Stimulated activated CD4-positive, alpha-beta T cell treated with anti-CD3 and anti-CD28 coated beads, Interleukin-4, amount 100 ng/mL, for 4 hours (primary cell): ENCODE measurements around the gene TIFAB.
"Not testable (repeated sequence)": the region's sequence is repeated elsewhere in the genome, so short reads cannot be mapped to it uniquely, and the experiment has no call there.

Experiments used
- DNase-seq, 2 experiments: peaks; one replicate each; pipeline ENCODE4 v3.0.0-alpha.2; 2020

Gene TIFAB, protein sequence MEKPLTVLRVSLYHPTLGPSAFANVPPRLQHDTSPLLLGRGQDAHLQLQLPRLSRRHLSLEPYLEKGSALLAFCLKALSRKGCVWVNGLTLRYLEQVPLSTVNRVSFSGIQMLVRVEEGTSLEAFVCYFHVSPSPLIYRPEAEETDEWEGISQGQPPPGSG

DNA sequence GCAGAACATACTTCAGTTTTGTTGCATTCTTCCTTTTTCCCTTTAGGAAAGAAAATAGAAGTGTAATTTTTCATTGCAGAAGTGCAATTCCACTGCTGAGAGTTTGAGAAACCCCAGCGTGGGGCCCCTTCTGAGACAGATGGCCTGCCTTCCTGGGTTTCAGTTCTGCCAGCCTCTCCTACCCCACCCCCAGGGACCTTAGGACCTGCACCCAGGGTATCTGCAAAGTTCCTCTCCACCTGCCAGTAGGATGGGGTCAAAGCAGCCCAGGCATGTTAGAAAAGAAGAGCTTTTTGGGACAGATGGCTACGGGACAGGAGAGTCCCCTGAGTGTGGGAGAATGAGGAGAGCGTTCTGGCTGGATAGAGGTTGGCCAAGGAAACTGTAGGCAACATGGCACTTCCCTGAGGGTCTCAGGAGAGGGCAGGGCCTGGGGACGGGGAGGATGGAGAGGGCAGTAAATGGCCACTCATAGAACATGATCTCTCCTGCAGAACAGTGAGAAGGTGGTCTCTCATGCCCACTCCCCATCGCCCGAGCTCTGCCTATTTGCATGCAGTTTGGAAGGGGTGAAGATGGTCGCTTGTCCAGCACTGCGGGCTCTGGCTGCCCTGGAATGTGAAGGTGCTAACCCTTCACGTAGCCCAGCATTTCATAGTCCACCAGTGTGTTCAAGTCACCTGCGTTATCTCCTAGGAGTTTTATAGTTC lies at the start of gene TIFAB:
Gene TIFAB (minus strand): TSS at position 31 of the 710 bp plus-strand sequence. CDS start 2,412 bp downstream, outside the sequence.
- DNase-seq, result no peak

DNA sequence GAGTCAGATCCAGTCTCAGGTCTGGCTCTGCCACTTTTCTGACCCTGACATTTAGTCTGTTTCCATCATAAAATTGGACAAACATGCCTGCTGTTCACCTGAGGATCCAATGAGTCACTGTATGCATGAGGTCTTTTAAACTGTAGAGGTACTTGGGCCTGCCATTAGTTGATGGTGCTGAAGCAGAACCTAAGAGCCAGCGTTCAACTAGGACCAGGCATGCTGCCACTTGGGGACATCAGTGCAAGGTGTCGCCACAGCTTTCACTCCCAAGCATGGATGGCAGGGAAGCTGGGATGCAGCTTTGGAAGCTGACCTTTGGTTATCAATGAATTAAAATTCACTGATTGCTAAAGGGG lies 46.5 kb upstream of the TIFAB start:
- DNase-seq, result no peak

DNA sequence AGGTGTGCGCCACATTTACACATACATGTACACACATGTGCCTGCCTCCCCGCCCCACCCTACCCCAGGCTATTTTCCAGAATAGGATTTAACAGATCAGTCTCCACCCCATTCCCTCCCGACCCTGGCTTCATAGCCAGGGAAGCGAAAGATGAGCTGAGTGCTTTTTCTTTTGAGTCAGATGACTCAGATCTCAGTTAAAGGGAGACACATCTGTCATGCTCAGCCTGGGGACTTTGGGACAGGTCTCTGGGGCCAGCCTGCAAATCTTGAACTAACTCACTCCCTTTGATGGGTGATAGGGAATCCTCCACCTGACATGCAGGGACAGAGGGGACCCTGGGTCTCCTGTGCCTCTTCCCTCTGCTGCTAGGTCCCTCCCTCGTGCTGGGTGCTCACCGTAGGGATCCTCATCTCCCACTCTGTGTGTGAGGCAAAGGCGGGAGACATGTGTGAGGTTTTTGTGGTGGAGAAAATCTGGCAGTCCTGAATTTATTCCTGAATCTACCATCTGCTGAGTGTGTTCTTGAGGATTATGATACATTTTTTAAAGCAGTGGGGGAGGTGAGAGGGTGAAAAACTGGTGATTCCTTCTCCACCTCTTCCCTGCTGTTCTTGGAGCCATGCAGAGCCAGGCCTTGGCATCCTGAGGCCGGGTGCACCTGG lies 46.0 kb upstream of the TIFAB start:
- no peak for DNase-seq

DNA sequence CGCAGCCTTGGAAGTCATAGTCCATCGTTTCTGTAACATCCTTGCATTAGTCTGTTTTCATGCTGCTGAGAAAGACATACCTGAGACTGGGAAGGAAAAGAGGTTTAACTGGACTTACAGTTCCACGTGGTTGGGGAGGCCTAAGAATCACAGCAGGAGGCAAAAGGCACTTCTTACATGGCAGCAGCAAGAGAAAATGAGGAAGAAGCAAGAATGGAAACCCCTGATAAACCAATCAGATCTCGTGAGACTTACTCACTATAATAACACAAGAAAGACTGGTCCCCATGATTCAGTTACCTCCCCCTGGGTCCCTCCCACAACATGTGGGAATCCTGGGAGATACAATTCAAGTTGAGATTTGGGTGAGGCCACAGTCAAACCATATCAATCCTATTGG lies 43.4 kb upstream of the TIFAB start:
- DNase-seq, result not testable (repeated sequence)

DNA sequence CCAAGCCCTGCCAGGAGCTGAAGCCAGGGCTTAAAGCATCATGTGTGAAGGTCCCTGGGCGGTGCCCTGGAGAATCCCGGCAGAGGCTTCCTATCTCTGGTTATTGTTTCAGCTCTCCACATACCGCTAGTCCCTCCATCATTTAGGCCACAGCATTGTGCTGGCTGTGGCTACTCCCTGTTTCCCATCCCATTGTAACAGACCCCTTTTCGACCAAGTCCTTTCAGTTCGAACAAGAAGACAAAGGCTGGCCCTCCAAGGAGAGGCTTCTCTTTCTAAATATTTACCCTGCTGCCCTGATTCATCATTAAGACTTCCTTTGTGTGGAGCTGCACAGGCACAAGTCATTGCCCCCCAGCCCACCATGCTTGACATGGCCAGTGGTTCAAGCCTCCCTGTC lies 42.0 kb upstream of the TIFAB start:
- DNase-seq, result no peak

DNA sequence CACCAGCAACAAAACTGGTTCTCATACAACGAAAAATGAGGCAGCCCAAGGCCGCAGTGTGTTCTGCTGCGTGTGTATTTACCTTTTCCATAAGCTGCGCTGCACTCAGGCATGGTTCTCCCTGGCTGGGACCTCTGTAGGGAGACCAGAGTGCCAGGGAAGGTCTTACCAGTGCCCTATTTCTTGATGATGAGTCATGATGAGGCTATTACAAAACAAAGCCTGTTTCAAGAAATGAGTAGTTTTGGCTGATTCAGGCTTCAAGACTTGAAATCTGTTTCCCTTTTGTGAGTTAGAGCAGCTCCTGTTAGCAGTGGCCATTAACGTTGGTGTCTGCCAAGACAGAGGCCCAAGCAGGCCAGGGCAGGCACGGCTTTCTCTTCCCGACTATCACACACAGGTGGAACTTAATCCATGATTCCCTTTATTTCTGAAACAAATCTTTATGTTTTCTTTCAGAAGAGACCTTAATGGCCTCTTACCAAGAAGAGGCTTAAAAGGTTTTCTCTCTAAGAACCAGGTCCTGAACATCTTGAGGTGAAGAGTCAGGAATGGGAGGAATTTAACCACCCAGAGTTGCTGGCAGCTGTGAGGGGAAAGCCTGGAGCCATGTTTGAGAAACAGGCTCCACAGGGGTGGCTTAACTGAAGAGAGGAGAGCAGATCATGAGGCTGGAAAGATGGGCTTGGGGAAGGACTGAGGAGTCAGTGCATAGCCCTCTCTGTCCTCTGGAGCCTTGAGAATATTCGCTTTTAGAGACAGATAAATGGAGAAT lies 41.4 kb upstream of the TIFAB start:
- no peak for DNase-seq

DNA sequence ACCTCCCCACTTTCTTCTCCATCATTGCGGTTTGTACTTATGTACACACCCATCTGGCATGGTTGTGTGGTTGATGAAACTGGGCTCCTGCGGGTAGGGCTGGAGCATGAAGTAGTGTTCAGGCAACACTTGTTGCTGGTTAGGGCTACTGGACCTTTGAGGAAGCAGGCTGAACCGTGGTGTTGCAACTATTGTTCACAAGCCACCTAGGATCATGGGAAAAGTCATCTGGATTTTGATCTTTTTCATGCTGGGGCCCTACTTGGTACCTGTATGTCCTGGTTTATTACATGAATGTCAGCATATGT lies 40.1 kb upstream of the TIFAB start:
- no peak for DNase-seq

DNA sequence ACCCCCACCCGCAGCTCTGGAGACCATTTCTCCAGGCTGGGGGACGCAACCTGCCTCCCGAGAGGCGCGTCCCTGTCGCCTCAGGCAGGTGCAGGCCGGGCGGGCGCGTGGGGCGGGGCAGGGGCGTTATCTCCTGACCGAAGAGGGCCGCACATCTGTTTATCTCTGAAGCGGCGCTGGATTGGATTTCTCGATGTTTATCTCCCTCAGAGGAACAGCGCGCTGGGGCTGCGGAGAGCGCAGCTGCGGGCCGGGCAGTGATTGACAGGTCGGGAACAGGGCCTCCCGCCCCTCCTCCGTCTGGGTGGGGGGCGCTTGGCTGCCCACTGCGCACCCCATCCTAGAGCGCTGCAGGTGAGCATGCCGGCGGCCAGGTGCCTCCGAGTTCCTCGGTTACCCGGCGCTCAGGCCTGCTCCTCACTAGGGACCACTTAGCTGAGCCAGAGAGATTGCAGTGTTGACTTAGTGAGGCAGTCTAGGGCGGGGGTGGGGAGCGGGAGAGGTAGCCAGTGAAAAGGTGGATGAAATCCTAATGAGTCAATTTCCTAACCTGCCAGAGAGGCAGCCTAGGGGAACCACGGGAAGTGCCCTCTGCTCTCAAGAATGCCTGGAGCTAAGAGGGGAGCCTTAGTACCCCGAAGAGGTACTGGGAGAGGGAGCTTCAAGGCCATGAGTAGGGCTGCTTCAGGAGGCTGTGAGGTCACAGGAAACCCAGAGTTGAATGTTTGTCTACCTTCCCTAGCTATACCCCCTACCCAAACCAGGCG lies 39.6 kb upstream of the TIFAB start:
- no peak for DNase-seq

DNA sequence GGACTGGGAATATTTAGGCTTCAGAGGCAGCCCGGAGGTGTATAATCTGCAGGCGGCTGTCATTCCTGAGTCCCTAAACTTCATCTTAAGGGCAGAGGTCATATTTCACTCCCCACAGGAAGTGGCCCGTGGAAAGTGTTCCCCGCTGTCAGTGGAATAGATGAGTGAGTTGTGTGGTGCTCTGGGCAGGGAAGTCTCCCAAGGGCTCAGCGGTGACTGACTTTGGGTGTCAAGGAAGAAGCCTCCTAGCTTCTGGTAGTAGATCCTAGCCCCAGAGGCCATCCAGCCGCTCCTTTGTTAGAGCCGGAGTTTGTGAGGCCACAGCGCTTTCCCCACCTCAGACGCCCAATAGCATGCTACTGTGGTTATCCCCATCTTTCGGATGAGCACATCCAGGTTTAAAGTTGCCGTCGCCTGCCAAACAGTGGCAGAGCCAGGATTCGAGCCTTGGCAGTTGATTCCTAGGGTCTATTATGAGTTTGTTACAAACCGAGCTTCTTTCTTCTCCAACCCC lies 38.9 kb upstream of the TIFAB start:
- no peak for DNase-seq

DNA sequence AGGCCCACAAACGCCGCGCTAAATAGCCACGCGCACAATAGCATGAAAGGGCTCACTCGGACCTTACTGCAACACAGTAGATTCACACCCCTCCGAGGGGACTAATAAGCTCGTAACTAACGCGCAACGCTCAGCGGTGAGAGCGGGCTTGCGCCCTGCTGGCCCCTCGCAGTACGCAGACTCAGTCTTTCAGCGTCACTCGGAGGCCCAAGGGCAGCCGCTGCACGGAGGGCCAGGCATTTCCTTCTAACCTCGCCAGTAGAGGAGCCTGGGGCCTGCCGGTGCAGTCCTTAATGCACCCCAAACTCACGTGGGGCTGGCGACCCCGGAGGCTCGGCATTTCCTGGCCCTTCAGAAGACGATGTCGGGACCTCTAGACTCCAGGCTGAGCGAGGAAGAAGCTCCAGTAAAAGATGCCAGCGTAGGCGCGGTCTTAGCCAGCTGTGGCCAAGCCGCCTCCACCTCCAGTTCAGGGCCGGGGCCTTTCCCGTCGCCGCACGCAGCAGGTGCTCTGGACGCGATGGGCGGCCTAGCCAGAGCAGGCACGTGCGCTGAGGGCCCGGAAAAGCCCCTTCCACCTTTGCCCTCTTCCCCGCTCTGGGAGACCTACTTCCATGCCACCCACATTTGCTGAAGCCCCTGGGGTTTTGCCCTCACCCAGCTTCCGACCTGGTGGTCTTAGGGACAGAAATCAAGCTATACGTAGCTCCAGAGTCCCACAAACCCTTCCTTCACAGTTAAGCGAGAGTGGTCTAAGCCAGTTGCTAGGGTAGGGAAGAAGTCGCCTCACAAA lies 38.3 kb upstream of the TIFAB start:
- no peak for DNase-seq

DNA sequence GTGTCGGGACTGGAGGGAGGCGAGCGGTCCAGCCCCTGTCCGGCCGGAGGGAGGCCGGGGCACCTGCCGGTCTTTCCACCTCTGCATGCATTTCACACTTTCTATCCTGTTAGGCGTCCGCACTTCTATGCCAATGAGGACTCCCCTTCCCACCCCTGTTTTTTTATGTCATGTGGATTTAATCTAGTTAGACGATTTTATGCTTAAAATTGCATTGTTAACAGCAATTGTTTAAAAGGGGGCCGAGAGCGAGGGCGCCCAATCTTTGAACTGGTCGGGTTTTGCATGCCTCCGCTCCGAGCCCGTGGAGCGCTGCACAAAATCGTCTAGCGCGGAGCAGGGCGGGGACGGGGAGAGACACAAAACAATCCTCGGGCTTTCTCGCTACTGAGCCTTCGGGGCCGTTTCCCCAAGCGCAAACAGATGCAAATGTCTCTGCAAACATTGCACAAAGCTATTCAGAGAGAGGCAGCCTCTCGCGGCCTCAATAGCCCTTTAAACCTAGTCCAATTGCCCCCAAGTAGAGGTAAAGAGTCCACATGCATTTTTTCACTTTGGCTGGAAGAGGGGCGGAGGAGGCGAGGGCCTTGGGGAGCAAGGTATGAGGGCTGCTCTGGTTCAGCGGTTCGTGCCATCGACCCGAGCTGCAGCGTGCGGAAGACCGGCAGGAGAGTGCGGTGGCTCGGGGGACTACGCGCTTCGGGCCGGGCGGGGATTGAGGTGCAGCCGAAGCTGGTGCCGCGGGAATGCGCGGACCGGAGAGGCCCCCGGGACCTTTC lies 37.5 kb upstream of the TIFAB start:
- no peak for DNase-seq

DNA sequence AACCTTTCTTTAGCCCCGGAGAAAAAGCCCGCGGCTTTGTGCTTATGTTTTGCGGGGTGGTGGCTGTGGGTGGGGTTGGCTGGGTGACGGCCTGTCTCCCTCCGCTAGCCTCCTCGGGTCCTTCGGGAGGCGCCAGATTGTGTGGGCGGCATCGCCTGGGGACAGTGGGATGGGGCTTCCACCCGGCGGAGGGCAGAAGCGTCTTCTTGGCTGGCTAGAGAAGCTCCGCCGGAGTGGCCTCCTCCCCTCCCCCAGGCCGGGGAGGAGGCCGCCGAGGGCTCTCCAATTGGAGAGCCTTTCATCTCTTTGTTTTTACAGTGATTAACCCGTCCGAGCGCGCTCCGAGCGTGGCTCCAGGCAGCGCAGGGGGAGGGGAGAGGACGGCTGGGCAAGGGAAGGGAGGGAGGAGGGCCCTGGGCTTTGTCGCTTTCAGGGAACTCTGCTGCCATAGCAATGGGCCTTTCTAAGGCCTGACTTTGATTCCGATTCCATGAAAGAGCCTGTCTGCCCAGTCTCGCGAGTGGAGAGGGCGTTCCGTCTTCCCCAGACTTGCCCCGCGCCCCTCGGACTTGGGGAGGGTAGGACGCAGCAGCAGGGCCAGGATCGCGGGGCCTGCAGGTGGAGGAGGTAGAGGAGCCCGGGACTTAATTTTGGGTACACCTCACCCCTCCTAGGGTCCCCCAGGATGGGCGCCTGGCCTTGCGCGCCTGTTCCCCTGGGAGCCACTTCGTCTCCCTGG lies 36.7 kb upstream of the TIFAB start:
- DNase-seq, result no peak

DNA sequence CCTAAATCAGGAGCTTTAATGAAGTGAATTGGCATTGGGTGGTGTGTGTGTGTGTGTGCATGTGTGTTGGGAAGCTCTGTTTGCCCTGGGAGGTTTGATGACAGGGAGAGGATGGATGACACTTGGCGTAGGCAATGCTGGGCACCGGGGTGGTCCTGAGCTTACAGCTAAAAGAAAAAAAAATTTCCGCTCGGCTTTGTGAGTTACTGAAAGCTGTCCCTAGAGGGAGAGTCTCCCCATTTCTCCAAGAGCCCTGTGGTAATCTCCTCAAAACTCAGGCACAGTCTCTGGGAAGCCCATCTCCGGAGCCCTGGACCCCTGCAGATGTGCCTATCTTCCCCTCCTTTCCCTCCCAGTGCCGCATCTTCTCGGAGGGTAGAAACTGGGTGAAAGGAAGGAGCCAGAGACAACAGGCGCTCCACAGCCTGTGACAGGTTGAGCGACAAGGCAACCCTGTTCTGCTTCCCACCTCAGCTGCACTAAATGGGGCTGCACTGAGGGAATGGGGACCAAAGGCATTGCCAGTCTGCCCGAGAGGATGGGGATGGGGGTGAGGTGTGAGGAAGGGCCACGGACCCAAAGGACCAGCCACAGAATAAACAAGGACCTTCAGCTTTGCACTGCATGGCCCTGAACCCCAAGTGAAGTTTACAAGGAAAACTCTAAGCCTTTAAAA lies 35.8 kb upstream of the TIFAB start:
- no peak for DNase-seq

DNA sequence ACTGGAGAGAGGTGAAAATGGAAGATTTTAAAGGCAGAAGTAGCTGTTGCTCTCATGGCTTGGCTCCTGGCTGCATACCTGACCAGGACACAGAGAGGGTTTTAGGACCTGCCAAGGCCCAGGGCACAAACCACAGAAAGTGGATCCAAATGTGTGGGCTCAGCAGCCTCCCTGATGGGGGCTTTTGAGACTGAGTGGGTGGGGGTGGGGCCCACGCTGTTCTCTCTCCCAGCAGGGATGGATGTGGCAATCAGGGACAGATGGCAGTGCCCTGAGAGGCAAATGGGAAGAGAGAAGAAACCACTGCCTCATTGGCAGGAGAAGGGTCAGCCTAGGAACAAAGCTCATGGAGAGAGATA lies 34.9 kb upstream of the TIFAB start:
- DNase-seq, result no peak

DNA sequence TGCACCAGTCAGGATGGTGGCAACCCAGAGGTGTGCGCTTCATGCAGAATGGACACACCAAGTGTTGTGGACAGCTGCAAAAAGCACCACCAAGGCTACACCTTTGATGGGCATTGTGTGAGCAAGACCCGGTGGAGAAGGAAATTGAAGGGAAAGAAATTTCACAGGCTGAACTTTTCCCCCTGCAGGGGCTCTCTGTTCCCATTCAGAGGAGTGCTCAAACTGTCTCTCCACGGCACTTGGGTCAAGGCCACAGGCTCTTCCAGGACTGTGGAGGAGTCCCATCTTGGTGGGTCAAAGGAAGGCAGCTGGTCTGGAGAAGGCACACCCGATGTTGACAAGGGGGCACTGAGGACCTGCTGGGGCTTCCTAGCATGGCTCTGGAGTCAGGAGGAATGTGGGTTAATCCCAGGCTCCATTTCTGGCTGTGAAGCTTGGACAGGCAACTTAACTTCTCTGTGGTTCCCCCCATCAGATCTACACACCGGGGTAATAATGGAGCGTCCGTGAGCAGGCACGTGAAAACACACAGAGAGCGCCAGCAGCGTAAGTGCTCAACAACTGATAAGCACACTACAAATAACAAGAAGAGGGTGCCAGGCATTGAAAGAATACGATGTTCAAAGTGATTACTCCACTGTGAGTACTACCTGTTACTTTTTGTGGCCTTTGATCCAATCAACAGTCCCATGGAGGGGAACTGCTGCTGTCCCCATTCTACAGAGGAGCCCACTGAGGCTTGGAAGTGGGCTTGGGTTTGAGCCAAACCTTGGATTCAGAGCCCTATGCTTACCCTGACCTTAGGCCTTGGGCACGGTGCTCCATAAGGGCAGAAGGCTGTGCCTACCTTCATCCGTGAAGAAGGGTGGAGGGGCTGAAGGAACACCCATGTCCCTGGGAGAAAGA lies 34.2 kb upstream of the TIFAB start:
- DNase-seq, result no peak

DNA sequence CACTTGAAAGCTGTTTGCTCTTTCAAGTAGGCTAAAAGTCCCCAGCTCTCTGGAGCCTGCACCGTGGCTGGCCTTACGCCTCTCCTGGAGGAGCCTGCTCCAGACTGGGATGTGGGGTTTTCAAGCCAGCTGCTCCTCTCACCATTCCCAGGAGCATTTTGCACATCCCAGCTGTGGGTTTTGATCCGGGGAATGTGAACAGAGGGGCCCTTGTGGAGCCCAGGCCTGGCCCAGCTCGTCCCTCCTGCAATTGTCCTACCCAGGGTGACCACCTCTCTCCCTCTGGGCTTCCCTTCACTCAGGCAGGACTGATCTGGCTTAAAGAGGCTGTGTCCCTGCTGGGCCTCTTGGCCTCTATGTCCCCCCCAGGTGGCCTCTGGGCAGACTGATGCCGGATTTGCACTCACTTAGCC lies 32.5 kb upstream of the TIFAB start:
- no peak for DNase-seq

DNA sequence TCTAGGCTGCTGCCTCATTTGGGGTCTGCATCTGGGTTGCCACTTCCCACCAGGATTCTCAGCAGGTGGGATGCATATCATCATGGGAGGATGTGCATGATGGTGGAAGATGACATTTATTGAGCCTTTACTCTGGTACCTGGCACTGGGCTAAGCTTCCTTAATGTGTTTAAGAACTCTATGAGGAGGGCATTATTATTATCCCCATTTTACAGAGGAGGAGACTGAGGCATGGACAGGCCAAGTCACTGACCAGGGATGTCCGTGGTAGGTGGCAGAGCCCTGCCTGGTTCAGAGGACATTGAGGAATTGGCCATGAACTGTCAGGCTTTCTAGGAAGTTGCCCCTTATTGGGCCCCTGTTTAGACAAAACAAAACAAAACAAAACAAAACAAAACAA lies 31.1 kb upstream of the TIFAB start:
- no peak for DNase-seq

DNA sequence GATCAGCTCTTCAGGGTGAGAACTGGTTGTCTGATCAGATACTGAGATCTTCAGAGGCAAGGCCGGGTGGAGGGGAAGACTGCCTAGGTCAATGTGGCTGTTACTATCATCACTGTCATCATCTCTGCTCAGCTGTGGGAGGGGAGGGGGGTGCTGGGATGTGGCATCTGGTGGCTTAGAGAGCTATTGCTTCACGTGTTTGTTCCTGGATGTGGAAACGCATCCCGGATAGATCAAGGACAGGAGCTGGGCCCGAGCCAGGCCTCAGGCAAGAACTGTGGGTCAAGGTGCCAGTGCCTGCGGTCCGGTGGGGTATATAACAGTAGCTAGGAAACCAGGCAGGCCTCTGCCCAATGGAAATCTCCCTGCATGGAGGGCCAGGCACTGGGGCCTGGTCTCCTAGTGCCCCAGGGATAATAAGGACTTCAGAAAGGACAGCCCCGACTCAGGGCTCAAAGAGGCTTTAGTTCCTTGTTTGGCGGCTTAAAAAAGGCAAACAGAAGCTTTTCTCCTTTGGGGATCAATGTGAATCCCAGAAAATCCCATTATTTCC lies 30.3 kb upstream of the TIFAB start:
- DNase-seq, result no peak

DNA sequence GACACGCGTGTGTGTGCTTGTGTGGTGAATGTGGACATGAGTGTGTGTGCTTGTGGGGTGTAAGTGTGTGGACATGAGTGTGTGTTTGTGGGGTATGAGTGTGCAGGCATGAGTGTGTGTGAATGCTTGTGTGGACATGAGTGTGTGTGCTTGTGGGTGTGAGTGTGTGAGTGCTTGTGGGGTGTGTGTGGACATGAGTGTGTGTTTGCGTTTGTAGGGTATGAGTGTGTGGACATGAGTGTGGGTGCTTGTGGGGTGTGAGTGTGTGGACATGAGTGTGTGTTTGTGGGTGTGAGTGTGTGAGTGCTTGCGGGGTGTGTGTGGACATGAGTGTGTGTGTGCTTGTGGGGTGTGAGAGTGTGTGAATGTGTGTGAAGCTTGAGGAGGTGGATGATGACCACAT lies 29.8 kb upstream of the TIFAB start:
- no peak for DNase-seq
